Fibroblast of skin of scalp (primary cell): ENCODE results near the gene HOXB9.

Experiments
- DNase-seq: peaks from one replicate; pipeline ENCODE4 v3.0.0-alpha.2; 2013

Gene HOXB9

DNA sequence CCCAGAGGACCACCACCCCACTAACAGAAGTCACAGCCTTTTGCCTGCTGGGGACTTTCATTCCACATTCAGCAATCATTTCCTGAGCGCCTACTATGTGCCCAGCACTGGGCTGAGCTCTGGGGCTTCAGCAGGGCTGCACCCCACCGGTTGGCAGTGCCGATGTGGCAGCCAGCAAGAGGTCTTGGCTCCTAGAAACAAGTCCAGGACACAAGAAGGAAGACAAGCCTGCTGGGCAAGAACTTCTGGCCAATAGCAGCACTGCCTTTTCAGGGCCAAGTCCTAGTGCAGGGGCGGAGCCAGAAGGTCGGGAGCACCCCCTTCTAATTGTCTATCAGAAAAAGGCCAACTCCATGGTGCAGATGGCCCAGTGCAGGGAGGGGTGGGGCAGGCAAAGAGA, 13.0 kb upstream of the HOXB9 start:
- no peak for DNase-seq

DNA sequence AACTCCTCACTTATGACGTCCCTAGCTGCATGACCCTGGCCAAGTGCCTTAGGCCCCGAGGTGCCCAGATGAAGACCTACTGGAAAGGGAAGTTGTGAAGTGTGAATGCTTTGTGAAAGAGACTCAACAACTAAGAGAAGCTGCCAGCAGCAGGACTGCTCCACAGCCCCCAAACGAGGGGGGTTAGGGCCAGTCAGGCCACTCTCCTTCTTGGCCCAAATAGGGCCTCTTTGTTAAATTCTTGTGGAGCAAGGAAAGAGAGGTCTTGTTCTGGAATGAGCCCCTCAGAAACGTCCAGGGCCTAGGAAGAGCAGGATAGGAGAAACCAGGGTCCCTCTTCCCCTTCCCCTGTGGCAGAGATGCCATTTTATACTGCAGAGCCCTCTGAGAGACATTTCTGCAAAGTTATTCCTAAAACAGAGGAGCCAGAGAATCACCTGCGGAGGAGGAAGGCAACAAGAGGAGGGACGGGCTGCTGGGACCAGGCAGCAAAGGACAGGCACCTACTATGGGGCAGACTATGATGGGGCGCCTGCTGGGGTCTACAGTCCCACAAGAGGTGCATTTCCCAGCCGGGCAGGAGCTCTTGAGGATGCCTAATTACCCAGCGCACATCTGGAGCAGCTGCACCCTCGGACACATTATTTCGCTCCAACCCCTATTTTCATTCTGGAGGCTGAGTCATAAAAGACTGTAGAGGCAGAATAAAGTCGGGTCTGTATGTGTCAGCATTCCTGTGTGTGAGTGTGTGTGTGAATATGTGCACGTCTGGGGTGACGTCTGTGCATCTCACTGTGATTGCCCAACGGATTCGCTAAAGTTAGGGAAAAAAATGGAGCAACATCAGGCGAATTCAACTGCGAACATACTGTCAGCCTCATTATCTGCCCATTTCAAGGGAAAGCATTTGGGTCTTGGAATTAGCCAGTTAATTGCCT, 11.4 kb upstream of the HOXB9 start:
- peak; percentile 91 for DNase-seq

DNA sequence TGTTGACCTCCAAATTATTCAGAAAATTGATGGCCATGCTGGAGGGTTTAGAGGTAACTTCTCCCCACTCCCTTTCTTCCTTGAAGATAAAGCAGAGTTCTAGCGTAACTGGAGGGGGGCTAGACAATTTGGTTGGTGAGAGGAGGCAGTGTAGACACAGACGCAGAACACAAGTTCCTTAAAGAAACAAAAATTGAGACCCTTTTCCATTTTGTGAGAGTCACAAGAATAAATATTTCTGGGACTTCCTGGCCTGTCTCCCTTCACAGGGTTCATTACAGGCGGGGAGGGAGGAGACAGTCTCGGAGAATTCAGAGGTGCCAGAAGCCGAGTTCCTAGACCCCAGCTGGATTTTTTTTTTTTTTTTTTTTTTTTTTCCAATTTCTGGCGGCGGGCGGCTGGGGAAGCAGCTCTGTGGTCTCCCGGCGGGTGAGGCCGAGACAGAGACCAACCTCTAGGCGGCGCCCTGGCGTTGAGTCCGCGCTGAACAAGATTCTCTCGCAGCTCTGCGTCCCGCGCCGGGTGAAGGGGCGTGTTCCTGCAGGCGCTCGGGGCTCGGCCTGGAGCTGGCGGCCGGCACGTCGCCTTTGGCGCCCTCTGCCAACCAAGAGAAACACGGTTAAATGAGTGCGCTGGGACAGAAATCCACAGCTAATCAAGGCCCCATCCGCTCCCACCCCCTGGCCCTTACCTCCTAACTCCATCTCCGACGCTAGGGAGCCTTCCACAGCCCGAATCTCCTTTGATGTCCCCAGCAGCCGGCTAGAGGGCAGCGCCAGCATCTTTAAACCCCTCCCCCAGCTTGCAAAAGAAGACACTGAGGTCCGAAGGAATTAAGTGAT, 10.2 kb upstream of the HOXB9 start:
- peak; percentile 74 for DNase-seq

DNA sequence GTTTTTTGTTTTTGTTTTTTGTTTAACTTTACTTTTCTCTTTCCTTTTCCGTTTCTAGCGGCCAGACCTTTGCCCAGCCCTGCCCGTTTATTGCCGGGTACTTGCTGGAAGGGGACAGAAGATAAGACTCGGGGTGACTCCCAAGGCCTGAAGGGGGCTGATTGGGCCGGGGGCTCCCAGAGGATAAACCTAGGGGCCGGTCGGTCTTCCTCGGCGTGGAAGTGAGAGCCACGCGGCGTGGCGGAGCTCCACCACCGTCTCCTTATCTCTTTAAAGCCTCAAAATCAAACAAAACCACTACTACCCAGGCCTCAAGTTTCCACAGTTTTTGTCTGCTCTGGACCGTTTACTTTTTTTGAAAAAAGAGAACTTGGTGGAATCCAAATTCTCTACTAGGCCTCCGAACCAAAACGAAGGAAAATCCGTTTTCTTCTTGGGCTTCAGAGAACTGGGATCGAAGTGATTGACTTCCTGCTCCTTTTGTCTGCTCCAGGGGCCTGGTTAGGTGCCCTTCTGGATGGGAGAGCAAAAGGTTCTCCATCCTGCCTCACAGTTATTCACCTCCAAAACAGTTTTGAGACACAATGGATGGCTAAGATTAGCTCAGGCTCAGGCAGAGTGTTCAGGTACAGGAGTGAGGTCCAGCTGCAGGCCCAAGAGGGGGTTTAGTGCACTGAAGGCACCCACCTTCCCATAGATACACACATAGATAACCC, 8.5 kb upstream of the HOXB9 start:
- DNase-seq: no peak

DNA sequence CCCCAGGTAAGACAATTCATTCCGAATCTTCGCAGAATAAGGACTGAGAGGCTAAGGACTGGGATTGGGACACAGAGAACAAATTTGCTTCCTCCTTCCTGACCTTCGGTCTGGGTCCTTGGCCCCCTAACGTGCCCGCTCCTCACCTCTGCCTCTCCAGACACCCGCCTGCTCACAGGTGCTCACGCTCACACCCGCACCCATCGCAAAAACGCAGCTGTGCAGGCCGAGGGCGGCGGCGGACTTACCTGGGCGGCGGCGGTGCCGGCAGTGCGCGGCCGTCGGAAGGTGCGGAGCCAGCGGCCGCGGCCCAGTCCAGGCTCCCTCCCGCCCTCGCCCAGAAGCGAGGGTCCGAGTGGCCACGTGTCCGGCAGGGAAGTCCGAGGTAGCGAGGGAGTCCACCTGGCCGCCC, 7.1 kb upstream of the HOXB9 start:
- no peak for DNase-seq

DNA sequence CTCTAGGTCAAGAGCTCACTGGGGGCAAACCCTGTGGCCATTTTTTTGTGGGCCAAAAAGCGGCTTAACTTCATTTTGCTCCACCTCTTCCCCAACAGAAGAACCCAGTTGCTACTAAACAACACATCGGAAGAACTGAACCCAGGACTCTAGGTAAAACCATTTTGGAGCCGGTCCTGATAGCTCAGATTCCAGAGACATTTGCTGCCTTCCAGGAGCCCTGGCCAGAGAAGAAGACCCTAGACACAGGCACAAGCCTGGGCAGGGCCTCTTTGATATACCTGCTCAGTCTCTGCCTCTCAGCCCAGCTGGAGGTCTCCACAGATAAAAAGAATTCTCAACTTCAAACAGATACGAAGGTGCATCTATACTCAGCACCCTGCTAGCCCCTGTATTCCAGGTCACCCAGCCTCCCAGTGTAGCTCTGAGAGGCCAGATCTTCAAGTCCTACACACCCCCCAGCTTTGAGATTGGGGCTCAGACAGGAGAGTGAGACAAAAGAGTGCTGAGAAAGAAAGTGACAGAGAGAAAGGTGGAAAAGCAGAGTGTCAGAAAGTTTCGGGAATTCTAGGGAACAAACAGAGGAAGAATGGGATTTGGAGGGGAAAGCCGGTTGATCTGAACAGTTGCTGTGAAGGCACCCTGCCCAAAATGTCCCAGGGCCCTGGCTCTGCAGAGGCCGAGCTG, 6.6 kb upstream of the HOXB9 start:
- DNase-seq: no peak

DNA sequence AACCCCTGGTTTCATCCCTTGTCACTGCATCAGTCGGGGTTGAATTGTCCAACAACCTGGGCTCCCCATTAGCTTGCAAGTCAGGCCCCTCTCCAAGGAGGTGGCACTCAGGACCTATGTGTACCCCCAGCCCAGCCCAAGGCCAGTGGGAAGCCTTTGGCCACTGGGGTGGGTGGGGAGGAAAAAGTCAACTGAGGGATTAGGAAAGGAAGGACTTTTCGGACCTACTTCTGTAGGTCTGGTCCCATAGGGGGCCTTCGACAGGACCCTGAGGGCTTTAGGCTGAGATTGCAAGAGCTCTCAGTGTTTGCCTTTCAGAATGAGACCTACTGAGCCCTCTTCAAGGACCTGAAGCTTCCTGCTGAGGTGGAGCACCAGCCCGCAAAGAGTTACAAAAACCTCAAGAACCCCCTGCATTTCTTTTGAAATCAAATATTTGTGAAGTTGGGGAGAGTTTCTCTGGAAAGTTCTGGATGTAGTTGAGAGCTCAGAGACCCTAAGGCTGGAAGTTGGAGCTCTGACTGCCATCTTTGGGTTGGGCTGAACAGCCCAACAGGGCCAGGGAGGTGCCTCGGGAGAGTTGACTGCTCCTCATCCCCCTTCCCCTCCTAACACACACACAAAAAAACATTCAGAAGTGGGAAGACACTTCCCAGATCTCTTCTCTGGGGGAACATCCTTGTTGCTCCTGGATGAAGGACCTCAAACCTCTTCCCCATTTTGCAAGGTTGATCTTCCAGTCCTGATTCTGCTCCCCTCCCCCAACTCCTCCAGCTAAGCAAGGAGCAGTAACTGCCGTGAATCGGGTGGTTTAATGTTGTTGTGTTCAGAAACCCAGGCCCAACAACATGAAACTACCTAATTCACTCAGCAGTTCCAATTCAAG, 5.8 kb upstream of the HOXB9 start:
- no peak for DNase-seq

DNA sequence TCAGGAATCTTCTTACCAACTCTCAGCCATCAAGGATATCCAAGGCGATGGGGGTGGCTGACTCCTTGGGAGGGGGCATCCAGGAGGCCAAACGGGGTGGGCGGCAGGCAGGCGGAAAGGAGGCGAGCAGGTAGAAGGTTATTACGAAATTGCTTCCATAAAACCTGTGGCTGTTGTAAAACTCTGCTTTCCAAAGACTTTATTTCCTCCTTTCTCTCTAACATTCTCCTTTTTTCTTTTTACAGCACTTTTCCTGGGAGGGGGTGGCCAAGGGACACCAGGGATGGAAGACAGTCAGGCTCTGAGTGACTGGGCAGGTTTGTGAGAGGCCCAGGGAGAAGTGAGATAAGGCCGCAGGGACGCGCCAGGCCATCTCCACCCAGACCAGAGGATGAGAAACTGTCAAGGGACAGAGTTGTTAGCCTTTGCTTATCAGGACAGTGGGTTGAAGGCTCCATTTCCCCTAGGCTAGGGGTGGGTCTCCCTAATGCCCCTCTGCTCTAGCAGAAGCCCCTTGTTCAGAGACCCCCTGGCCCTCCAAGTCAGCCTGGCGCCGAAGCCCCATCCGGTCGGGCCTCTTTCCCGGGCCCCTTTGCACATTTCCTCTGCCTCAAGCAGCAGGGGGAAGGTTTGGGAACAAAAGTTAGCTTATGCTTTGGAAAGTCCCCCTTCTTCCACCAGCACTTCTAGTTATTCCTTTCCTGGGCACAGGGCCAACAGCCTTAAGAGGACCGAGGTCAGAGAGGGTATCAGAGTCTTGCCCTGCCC, 5.0 kb upstream of the HOXB9 start:
- DNase-seq: no peak

DNA sequence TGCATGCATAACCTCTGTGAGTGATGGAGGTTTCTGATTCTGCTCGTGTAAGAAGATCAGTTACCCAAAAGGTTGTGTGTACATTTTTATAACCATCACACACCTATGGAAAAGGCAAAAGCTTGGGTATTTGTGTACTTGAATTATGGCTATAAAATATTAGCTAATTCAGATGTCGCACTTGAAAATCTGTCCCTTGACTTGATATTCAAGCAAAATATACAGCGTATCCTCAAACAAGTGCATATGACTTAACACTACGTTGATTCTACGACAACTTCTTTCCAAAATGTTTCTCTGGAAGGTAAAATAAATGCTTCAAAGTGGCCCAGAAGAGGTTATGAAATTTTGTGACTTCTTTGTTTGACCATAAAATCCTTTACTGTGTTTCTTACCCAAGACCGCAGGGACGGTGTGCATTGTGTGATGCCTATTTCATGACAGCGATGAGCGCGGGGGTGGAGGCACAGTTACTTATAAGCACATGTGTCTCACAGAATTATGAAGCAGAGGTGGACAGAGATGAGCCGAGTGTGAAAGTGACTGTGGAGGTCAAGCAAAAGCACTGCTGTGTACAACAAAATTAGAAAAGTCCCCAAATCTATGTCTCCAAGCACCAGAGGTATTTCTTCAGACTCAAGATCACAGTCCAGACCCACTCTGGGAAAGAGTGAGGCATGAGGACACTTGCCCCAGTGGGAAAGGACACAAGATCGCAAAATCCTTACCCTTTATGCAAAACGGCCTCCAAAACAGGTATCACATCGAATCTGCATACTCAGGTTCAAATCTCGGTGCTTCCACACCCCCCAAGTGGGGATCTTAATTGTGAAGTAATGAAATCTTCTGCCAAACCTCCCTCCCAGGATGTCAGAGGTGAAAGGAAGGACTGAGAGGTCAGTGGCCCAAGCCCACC, 4.1 kb upstream of the HOXB9 start:
- no peak for DNase-seq

DNA sequence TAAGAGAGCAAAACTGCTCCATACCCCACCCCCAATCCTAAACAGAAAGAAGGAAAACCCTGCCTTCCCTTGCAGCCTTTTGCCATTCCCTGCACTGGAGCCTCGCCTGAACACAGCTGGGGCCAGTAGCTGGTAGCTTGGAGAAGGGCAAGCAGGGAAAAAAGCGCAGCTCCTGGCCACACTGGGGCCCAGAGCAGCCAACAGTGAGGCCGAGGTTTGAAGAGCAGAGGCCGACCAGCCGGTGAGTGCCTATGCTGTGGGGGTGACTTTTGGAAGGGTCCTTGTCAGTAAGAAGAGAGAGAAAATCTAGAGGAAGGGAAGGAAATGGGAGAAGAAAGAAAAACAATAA, 3.2 kb upstream of the HOXB9 start:
- no peak for DNase-seq

DNA sequence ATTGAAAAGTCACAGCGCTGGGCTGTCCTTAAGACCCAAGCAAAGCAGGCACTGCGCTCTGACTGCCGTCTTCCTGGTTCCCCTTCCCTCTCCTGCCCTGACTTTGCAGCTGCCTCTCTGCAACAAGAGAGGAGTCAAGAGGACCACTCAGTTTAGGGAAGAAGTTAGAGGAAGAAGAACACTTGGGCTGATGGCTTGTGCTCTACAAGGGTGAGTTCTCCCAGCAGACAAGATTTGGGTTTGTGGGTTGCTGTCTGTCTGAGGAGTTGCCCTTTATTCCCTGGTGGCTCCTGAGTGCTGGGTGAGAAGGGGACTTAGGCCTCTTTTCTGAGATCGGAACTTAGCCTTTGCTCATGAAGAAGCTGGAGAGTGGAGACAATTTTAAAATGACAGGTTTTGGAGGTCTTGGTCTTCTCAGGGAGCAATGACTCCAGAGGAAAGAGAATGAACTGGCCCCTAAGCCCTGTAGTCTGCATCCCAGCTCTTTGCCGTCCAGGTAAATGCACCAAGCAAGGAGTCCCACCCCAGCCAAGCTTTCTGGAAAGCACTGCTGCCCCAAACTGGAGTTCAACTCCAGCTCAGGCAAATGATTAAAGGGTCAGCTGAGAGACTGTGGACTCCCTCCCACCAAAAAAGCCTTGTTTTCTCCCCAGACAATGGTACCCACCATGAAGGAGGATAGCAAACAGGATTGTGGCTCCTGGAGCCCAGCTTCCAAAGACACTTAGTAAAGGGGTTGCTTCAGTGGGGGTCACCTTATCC, 2.7 kb upstream of the HOXB9 start:
- DNase-seq: no peak

DNA sequence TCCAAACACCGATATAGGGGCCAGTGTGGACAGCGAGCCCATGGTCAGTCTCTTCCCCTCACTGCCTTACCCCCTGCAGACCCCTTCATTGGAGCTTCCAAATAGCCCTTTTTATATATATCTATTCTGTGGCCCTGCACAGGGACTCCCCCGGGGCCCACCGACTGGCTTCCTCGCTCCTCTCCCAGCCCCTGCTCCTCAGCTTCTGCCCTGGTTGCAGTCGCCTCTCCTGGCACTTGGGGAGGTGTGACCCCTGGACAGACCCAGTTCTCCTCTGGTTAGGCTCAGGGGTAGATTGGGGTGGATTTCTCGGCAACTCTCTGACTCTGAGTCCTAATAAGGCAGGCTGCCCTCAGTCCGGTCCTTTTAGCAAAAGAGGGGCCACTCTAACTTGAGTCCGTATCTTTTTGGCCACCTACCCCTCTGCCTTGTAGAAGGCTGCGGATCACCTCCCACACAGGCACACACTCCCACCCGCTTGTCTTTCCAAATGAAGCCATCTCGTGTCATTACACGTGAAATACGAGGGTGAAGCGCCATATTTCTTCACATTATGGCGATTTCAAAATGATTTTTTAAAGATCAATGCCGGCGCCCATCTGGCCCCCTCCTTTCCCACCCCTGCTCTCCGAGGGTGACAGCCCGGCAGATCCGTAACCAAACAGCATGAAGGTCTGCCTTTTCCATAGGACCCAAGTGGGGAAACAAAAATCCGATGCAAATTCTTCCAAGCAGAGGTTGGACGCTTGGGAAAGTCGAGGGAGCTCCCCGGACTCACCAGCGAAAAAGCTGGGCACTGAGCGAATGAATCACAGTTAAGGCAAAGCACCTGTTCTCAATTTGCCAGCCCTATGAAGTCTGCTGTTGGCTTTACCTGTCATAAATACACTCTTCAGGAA, 1.7 kb upstream of the HOXB9 start:
- no peak for DNase-seq

DNA sequence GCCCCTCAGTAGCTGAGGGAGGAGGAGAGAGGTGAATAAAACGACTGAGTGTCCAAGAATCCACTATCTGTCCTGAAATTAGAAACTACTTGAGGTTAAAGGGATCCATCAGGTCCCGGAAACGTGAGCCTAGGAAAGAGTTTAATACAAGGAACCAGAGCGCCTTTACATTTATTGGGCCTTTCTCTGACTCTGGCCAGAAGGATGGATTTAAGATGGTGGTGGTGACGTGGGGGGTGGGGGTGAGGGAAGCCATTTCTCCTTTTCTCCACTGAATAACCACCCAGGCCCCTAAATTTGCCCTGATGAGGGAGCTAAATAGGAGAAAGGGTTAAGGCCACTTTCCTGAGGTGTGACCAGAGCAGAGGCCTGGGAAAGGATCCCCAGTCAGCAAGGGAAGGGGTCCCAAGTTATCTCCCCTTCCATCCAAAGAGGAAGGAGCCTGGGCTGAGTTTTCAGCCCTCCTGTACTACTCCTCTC, 1.0 kb upstream of the HOXB9 start:
- DNase-seq: no peak

DNA sequence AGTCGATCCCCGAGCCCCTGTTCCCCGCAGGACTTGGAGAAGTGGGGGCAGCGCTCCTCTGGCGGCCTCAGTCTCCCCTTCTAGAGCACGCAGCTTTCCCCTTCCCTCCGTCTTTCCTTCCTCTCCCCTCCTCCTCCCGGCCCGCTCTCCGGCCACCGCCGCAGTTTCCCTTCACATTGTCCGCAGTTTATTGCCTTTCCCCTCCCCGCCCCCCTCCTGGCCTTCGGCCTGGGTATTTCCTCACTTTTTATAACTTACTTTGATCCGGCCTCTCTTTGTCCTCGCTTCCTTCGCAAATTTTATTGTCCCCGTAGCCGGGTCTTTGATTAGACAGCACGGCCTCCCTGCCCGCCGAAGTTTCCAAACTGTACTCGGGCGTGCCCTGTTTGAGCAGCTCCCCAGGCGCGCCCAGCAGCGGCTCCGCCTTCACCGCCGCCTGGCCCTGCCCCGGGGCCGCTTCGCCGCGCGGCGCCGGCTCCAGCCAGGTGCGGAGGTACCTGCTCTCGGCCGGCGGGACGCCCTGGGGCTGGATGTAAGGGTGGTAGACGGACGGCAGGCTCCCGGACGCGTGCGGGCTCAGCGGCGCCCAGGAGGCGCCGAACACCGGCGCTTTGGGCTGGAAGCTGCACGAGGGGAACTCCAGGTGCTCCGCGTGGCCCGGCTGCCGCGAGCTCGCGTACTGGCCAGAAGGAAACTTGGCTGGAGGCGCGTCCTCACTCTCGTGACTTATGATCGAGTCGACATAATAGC, 488 bp downstream of the HOXB9 start:
- DNase-seq: no peak

DNA sequence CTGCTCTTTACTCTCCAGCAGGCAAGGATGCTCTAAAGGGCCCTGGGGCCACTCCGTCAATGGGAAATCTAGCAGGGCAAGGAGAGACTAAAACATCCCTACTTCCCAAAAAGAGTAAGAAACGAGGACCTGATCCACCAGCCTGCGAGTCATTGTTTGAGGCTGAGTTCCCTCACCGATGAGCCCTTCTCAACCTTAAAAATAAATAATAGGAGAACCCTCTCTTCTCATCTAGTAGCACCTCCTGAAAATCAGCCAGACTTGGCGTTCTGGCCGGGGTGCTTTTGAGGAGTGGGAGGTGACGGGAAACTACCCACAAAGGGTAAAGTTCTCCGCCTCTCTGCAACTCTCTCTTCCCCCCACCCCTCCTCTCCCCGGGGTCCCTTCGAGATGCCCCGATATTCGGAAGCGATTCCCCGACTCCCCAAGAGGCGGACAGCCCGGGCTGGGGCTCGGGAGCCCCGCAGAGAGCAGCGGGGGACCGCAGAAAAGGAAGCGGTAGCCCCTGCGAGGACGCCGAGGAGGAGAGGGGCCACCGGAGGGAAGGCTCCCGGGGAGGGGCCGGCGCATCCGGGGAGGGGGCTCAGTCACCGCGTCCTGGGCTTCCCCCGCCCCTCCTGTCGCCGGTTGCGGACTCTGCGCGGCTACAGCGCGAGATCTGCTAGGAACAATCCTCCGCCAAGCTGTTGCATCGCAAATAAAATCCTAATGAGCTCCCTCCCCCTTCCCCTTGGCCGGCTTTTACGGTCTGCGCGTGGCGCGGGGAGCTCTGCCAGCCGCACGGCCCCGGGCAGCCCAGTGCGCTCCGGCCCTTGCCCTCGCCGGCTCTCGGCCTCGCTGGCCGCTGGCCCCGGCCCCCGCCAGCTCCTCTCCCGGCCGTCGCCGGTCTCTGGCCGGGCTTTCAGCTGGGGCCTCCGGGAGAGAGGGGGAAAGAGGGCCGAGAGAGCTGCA, 1.3 kb downstream of the HOXB9 start:
- DNase-seq: no peak

DNA sequence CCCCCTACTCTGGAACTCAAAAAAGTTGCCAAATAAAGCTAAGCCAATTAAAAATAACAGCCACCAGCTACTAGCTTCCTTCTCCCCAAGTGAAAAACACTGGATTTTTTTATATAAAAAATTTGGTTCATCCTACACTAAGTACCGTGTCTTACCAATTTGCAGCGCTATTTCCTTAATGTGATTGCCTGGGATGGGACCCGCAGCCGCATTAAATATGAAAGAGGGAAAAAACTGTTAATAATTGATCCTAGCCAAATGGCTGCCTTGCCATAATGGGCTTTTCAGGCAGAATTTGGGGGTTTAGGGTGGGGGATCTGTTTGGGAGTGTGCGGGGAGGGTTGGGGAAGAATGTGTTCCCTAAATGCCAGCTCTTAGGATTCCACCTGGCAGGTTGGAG, 2.0 kb downstream of the HOXB9 start:
- no peak for DNase-seq
